HCT116 (cell line): ENCODE measurements around the gene CUL9. TPM values are rescaled to one million over a fixed set of nuclear protein-coding genes. Genes with fewer than 3 reads are reported as not detected.

Experiments
- ATAC-seq: fragments of 200-7000 bp; cut with Tn5 transposase; 2 replicates; pipeline ENCODE4 v1.9.1; 2020; ENCODE audit warnings: mild to moderate bottlenecking, moderate library complexity
- BruUV-seq: library from RNA; stranded (reverse); fragments of 400-500 nt; replicated peaks from 2 replicates; lab custom pipeline; 2021; lab: Mats Ljungman, UMichigan
- CTCF ChIA-PET: fragments of 300-600 bp; sonication (Branson Sonifier 250); formaldehyde crosslinking; loops from one replicate; lab custom pipeline; 2021; ENCODE audit warnings: antibody characterized with exemption; lab: Charles Lee
- POLR2A ChIA-PET: fragments of 300-600, 350-600 bp; sonication (Branson Sonifier 250); formaldehyde crosslinking; loops from one replicate; lab custom pipeline; 2021; ENCODE audit warnings: antibody characterized with exemption; lab: Charles Lee
- RAD21 ChIA-PET, 2 experiments: fragments of 300-600 bp; sonication (Branson Sonifier 250); formaldehyde crosslinking; loops; one replicate each; lab custom pipeline; 2023; ENCODE audit warnings: low total read pairs in 2 of 2; ENCODE audit not compliant: uncharacterized antibody in 2 of 2, unreplicated experiment in 2 of 2, low non-redundant PET in 1 of 2; lab: Charles Lee
- DNase-seq: peaks from one replicate; pipeline ENCODE4 v3.0.0-alpha.2; 2010; ENCODE audit warnings: low read depth, low spot score
- H2AFZ ChIP-seq: fragments of 200-600 bp; shearing (Covaris generic), sonication (generic); 2 replicates; pipeline ENCODE4 v1.6.1; 2017; ENCODE audit warnings: low read depth, mixed run types, mixed read lengths, antibody characterized with exemption, low read length; ENCODE audit not compliant: poor library complexity, severe bottlenecking
- H3K27ac ChIP-seq: 2 replicates; pipeline ENCODE4 v1.5.1; 2012; ENCODE audit warnings: low read depth, low read length
- H3K27me3 ChIP-seq: fragments of 200-600 bp; sonication (generic); 2 replicates; pipeline ENCODE4 v1.6.1; 2016; ENCODE audit warnings: mixed run types, low read length, mixed read lengths; ENCODE audit not compliant: insufficient read depth
- H3K36me3 ChIP-seq, 2 experiments: fragments of 200-500 bp in 1 of 2; fragments of 200-600 bp in 1 of 2; sonication (Bioruptor generic) in 1 of 2; sonication (generic) in 1 of 2; 2 replicates each; pipeline versions ENCODE4 v1.5.1 to v1.6.1; 2014 to 2016; ENCODE audit warnings: low read length in 2 of 2, inconsistent platforms in 1 of 2, mixed read lengths in 1 of 2, mixed run types in 1 of 2; ENCODE audit not compliant: insufficient read depth in 2 of 2, control insufficient read depth in 1 of 2
- H3K4me1 ChIP-seq, 2 experiments: fragments of 200-600 bp in 1 of 2; sonication (generic) in 1 of 2; 2 replicates each; pipeline versions ENCODE4 v1.5.1 to v1.6.1; 2012 to 2017; ENCODE audit warnings: low read length in 2 of 2, inconsistent platforms in 1 of 2, mild to moderate bottlenecking in 1 of 2, mixed read lengths in 1 of 2, mixed run types in 1 of 2, moderate library complexity in 1 of 2; ENCODE audit not compliant: insufficient read depth in 2 of 2, control insufficient read depth in 1 of 2
- H3K4me2 ChIP-seq: fragments of 200-600 bp; sonication (generic); 2 replicates; pipeline ENCODE4 v1.6.1; 2017; ENCODE audit warnings: mixed run types, low read length, mixed read lengths
- H3K4me3 ChIP-seq, 2 experiments: fragments of 200-600 bp in 1 of 2; sonication (generic) in 1 of 2; replicated peaks in 1 of 2; 2 replicates each; pipeline ENCODE4 v1.5.1; 2011 to 2016; ENCODE audit warnings: low read length in 2 of 2, control low read depth in 1 of 2, low read depth in 1 of 2, mild to moderate bottlenecking in 1 of 2, mixed read lengths in 1 of 2, mixed run types in 1 of 2
- H3K79me2 ChIP-seq: fragments of 200-600 bp; sonication (generic); 2 replicates; pipeline ENCODE4 v1.6.1; 2017; ENCODE audit warnings: mild to moderate bottlenecking, mixed run types, low read length, moderate library complexity, mixed read lengths; ENCODE audit not compliant: insufficient read depth
- H3K9ac ChIP-seq: fragments of 200-600 bp; sonication (generic); 2 replicates; pipeline ENCODE4 v1.6.1; 2016; ENCODE audit warnings: low read length, mixed read lengths
- H3K9me2 ChIP-seq: fragments of 200-600 bp; sonication (generic), shearing (Covaris generic); 2 replicates; pipeline ENCODE4 v1.6.1; 2017; ENCODE audit warnings: mixed run types, mild to moderate bottlenecking, moderate library complexity; ENCODE audit not compliant: insufficient read depth
- H3K9me3 ChIP-seq, 2 experiments: fragments of 200-500 bp in 1 of 2; fragments of 200-600 bp in 1 of 2; sonication (Bioruptor generic) in 1 of 2; sonication (generic) in 1 of 2; 2 replicates each; pipeline ENCODE4 v1.6.1; 2014 to 2017; ENCODE audit warnings: low read length in 2 of 2, mixed read lengths in 2 of 2, inconsistent platforms in 1 of 2, low read depth in 1 of 2, mild to moderate bottlenecking in 1 of 2, mixed run types in 1 of 2, moderate library complexity in 1 of 2; ENCODE audit not compliant: control insufficient read depth in 1 of 2, insufficient read depth in 1 of 2
- H4K20me1 ChIP-seq: fragments of 200-600 bp; sonication (generic), shearing (Covaris generic); 2 replicates; pipeline ENCODE4 v1.6.1; 2017; ENCODE audit warnings: mixed run types, mild to moderate bottlenecking, moderate library complexity; ENCODE audit not compliant: insufficient read depth
- EZH2phosphoT487 ChIP-seq: fragments of 200-600 bp; IDR thresholded peaks from 2 replicates; pipeline ENCODE4 v1.6.1; 2018; ENCODE audit warnings: antibody characterized with exemption, borderline replicate concordance
- POLR2A ChIP-seq: IDR thresholded peaks from 2 replicates; pipeline ENCODE4 v1.7.0; 2011; ENCODE audit warnings: borderline replicate concordance; ENCODE audit not compliant: insufficient read depth, insufficient read length; ENCODE audit errors: extremely low read depth
- POLR2AphosphoS5 ChIP-seq: IDR thresholded peaks from 2 replicates; pipeline ENCODE4 v1.6.1; 2011; ENCODE audit warnings: mild to moderate bottlenecking, low read depth, low read length, moderate library complexity
- SIN3A ChIP-seq: IDR thresholded peaks from 2 replicates; pipeline ENCODE4 v1.6.1; 2012; ENCODE audit warnings: low read depth
- SP1 ChIP-seq: IDR thresholded peaks from 2 replicates; pipeline ENCODE4 v1.6.1; 2012; ENCODE audit warnings: low read depth
- SRF ChIP-seq: IDR thresholded peaks from 2 replicates; pipeline ENCODE4 v1.6.1; 2012; ENCODE audit warnings: low read depth
- YY1 ChIP-seq: IDR thresholded peaks from 2 replicates; pipeline ENCODE4 v1.6.1; 2011; ENCODE audit warnings: low read length, low read depth, moderate library complexity, mild to moderate bottlenecking; ENCODE audit not compliant: insufficient replicate concordance; ENCODE audit errors: extremely low read depth
- ZFX ChIP-seq: fragments of 450-650 bp; IDR thresholded peaks from 2 replicates; pipeline ENCODE4 v1.6.1; 2017
- ZNF274 ChIP-seq: fragments of 200-500 bp; sonication (Bioruptor generic); IDR thresholded peaks from 2 replicates; pipeline ENCODE4 v1.6.1; 2014; ENCODE audit warnings: mild to moderate bottlenecking, low read depth, low read length, inconsistent platforms
- intact Hi-C: fragments of 100-400 bp; cut with micrococcal nuclease; formaldehyde crosslinking; loops from 2 replicates; pipeline ENCODE4 v1.10.0; 2022
- total RNA-seq: library from RNA; stranded (reverse); gene quantifications from one replicate; pipeline ENCODE4 v1.2.1, GENCODE V29; 2021; ENCODE audit not compliant: unreplicated experiment
- TF ChIP-seq, protein P1 (sequence below), 3 experiments: fragments of 200-600 bp in 1 of 3; sonication (generic) in 1 of 3; IDR thresholded peaks in 2 of 3; conservative IDR thresholded peaks in 1 of 3; 2 replicates each; pipeline ENCODE4 v1.5.1; 2012 to 2017; ENCODE audit warnings: low read depth in 2 of 3, low read length in 2 of 3, antibody characterized with exemption in 1 of 3, borderline replicate concordance in 1 of 3, control low read depth in 1 of 3, mild to moderate bottlenecking in 1 of 3, mixed read lengths in 1 of 3, mixed run types in 1 of 3, moderate library complexity in 1 of 3; ENCODE audit not compliant: insufficient read depth in 1 of 3
- TF ChIP-seq, protein P2 (sequence below): IDR thresholded peaks from 2 replicates; pipeline ENCODE4 v1.6.1; 2012

The CUL9 gene
- total RNA-seq, 1 experiment from 2014 or later: 36.5 TPM

- H4K20me1 ChIP-seq: no peaks in the 10 kb centered on the region
- H3K27me3 ChIP-seq: no peaks in the 10 kb centered on the region
- intact Hi-C loops: loop anchor here (5.0 kb wide), 2 partner anchors 114 to 346 kb away; partner anchors contain the start of genes KLC4, MRPL2, POLR1C and YIPF3
- no peaks in the 10 kb centered on the region for H3K9me3 ChIP-seq
- ATAC-seq (peak; percentile 81), DNase-seq (peak; percentile 98)
- CTCF ChIA-PET: interaction anchor here (0.8 to 1.5 kb wide), 2 partner anchors 27 to 157 kb away, joined by 3 to 4 read pairs; partner anchors contain the start of gene KLHDC3
- RAD21 ChIA-PET: interaction anchor here in 1 of 2 experiments (0.9 kb wide), 1 partner anchor 27 kb away, joined by 3 read pairs; no protein-coding TSS in a partner anchor
- peaks cover 6 to 14% of the 10 kb centered on the region in 2 experiments for H3K36me3 ChIP-seq
- no TSS peak for BruUV-seq
- peak within 1 kb of the TSS; percentile 81 for H3K4me2 ChIP-seq
- H3K79me2 ChIP-seq: peaks cover 38% of the 10 kb centered on the region
- peak within 1 kb of the TSS; percentile 87 for H3K9ac ChIP-seq
- H3K9me2 ChIP-seq: no peaks in the 10 kb centered on the region
- TF ChIP-seq SP1 (no peak), ZNF274 (no peak), POLR2A (peak; percentile 69), ZFX (peak; percentile 98), POLR2AphosphoS5 (peak; percentile 41), EZH2phosphoT487 (no peak), SRF (no peak), YY1 (peak; percentile 24), SIN3A (no peak)
- TF ChIP-seq, protein P1, sequence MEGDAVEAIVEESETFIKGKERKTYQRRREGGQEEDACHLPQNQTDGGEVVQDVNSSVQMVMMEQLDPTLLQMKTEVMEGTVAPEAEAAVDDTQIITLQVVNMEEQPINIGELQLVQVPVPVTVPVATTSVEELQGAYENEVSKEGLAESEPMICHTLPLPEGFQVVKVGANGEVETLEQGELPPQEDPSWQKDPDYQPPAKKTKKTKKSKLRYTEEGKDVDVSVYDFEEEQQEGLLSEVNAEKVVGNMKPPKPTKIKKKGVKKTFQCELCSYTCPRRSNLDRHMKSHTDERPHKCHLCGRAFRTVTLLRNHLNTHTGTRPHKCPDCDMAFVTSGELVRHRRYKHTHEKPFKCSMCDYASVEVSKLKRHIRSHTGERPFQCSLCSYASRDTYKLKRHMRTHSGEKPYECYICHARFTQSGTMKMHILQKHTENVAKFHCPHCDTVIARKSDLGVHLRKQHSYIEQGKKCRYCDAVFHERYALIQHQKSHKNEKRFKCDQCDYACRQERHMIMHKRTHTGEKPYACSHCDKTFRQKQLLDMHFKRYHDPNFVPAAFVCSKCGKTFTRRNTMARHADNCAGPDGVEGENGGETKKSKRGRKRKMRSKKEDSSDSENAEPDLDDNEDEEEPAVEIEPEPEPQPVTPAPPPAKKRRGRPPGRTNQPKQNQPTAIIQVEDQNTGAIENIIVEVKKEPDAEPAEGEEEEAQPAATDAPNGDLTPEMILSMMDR (IDR thresholded peaks at IDR 0.05 in 2 of 3, conservative IDR thresholded peaks at IDR 0.05 in 1 of 3; ENCODE audit: borderline replicate concordance in 1 of 3, insufficient read depth in 1 of 3, low read depth in 2 of 3, low read length in 2 of 3): peak in 2 of 3 experiments; percentile 47 to 52; a peak in 4 of 6 replicates
- TF ChIP-seq, protein P2, sequence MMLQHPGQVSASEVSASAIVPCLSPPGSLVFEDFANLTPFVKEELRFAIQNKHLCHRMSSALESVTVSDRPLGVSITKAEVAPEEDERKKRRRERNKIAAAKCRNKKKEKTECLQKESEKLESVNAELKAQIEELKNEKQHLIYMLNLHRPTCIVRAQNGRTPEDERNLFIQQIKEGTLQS: no peak
- TF ChIP-seq, all 23 proteins: peak for 5
- H2AFZ ChIP-seq: peak within 1 kb of the TSS; percentile 75
- peak within 1 kb of the TSS; percentile 87 for H3K27ac ChIP-seq
- peaks cover 28 to 37% of the 10 kb centered on the region in 2 experiments for H3K4me1 ChIP-seq
- peak within 1 kb of the TSS; percentile 83 to 84 for H3K4me3 ChIP-seq
- POLR2A ChIA-PET: interaction anchor here (0.5 kb wide), 1 partner anchor 300 kb away, joined by 8 read pairs; no protein-coding TSS in a partner anchor
Measured at GRCh38 chr6:43170931-43171706, 10.9 kb upstream of the CUL9 start, which contains the start of gene SRF. Gene SRF (plus strand): TSS chr6:43171269. CDS start chr6:43171657, 388 bp downstream.
